ENCODE data around the gene PLCB1.

DNA sequence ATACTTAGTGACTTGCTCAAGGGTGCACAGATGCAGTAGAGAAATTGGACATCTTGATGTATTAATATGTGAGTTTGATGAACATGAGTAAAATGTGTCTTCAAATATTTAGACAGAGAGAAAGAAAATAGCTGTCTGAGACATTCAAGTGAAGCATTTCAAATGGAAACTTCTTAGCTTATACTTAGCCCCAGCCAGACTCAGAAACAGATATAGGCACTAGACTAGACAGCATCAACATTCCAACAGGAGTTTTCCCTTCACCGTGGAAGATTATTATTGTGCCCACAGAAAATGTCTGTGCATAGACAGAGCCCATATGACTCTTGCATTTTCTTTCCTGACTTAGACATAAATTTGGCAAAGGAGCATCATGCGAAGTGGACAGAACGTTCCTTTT lies 443.0 kb downstream of the PLCB1 start:
- TF ChIP-seq POLR2AphosphoS5 (IDR thresholded peaks at IDR 0.05; ENCODE audit: low read length), result no peak
- TF ChIP-seq ZZZ3 (IDR thresholded peaks at IDR 0.05; ENCODE audit: control insufficient read depth, insufficient read length, low read depth), result no peak
- TF ChIP-seq TARDBP (IDR thresholded peaks at IDR 0.05; ENCODE audit: borderline replicate concordance), result no peak
- no peak for TF ChIP-seq JUND (IDR thresholded peaks at IDR 0.05; ENCODE audit: low read depth, low read length)
- no peak for TF ChIP-seq KDM1A (IDR thresholded peaks at IDR 0.05; ENCODE audit: borderline replicate concordance)
